GM19239 (cell line): ENCODE results near the gene HIBADH.
"Not testable (repeated sequence)": the region's sequence is repeated elsewhere in the genome, so short reads cannot be mapped to it uniquely, and the experiment has no call there.

Experiments
- DNase-seq: peaks from one replicate; pipeline ENCODE4 v3.0.0; 2011; ENCODE audit warnings: low spot score; ENCODE audit not compliant: insufficient read length
- FAIRE-seq: peaks from 2 replicates; lab custom pipeline; 2011; peaks lifted over from hg19 to GRCh38; lab: Jason Lieb, UNC

HIBADH gene

GRCh38 chr7:27606270-27607209 is 56.1 kb downstream of the HIBADH start:
- FAIRE-seq = no peak
- DNase-seq = no peak

- DNase-seq (no peak), FAIRE-seq (no peak)
These were observed 56.9 kb downstream of the HIBADH start for GRCh38 chr7:27605689-27606269.

- FAIRE-seq (no peak), DNase-seq (no peak)
These were observed 57.4 kb downstream of the HIBADH start for GRCh38 chr7:27605283-27605682.

GRCh38 chr7:27603813-27604212 is 58.9 kb downstream of the HIBADH start:
- no peak for DNase-seq
- no peak for FAIRE-seq

- no peak for DNase-seq
- FAIRE-seq = no peak
These were observed 59.9 kb downstream of the HIBADH start for GRCh38 chr7:27602766-27603165.

- no peak for FAIRE-seq
- no peak for DNase-seq
These were observed 61.5 kb downstream of the HIBADH start for GRCh38 chr7:27601217-27601616.

GRCh38 chr7:27600247-27600646 is 62.4 kb downstream of the HIBADH start:
- no peak for FAIRE-seq
- no peak for DNase-seq

- DNase-seq = no peak
These were observed 67.7 kb downstream of the HIBADH start for GRCh38 chr7:27595009-27595408.

GRCh38 chr7:27593226-27593625 is 69.5 kb downstream of the HIBADH start:
- FAIRE-seq = peak; percentile 14

More at GRCh38 chr7:27595009-27595408, 67.7 kb downstream of the HIBADH start:
- FAIRE-seq = no peak

GRCh38 chr7:27590416-27590815 is 72.3 kb downstream of the HIBADH start:
- DNase-seq = no peak
- no peak for FAIRE-seq

More at GRCh38 chr7:27593226-27593625, 69.5 kb downstream of the HIBADH start:
- no peak for DNase-seq

- FAIRE-seq = peak; percentile 83
- DNase-seq = no peak
These were observed 75.3 kb downstream of the HIBADH start for GRCh38 chr7:27587429-27587828.

- peak; percentile 81 for FAIRE-seq
- peak; percentile 2 for DNase-seq
These were observed 75.9 kb downstream of the HIBADH start for GRCh38 chr7:27586825-27587224.

- no peak for DNase-seq
- FAIRE-seq = no peak
These were observed 76.8 kb downstream of the HIBADH start for GRCh38 chr7:27585781-27586447.

- DNase-seq = no peak
- FAIRE-seq = no peak
These were observed 80.8 kb downstream of the HIBADH start for GRCh38 chr7:27581906-27582305.

GRCh38 chr7:27581119-27581518 is 81.6 kb downstream of the HIBADH start:
- no peak for FAIRE-seq
- DNase-seq = no peak

- DNase-seq = no peak
- no peak for FAIRE-seq
These were observed 83.1 kb downstream of the HIBADH start for GRCh38 chr7:27579565-27579964.

- FAIRE-seq, DNase-seq: not testable (repeated sequence)
These were observed 84.5 kb downstream of the HIBADH start for GRCh38 chr7:27578169-27578568.

- no peak for DNase-seq
- no peak for FAIRE-seq
These were observed 86.2 kb downstream of the HIBADH start for GRCh38 chr7:27576360-27576944.

GRCh38 chr7:27575613-27576012 is 87.1 kb downstream of the HIBADH start:
- FAIRE-seq = no peak
- no peak for DNase-seq

- FAIRE-seq = no peak
These were observed 93.6 kb downstream of the HIBADH start for GRCh38 chr7:27569106-27569505.

GRCh38 chr7:27567266-27567665 is 95.4 kb downstream of the HIBADH start:
- DNase-seq = no peak
- FAIRE-seq = no peak

More at GRCh38 chr7:27569106-27569505, 93.6 kb downstream of the HIBADH start:
- no peak for DNase-seq
